Hematopoietic multipotent progenitor cell treated with erythropoietin and hydrocortisone succinate and interleukin-3 and kit ligand, for 6 days (in vitro differentiated cells): ENCODE data around the gene AKT1S1.

Experiments
- DNase-seq: peaks from one replicate; pipeline ENCODE4 v3.0.0-alpha.2; 2015

Gene AKT1S1

GRCh38 chr19:49881672-49882394, 4.7 kb upstream of the AKT1S1 start:
- peak; percentile 39 for DNase-seq

- DNase-seq = no peak
Measured at GRCh38 chr19:49881186-49881585, 4.0 kb upstream of the AKT1S1 start.

- DNase-seq = no peak
Measured at GRCh38 chr19:49880162-49880869, 3.2 kb upstream of the AKT1S1 start.

DNA sequence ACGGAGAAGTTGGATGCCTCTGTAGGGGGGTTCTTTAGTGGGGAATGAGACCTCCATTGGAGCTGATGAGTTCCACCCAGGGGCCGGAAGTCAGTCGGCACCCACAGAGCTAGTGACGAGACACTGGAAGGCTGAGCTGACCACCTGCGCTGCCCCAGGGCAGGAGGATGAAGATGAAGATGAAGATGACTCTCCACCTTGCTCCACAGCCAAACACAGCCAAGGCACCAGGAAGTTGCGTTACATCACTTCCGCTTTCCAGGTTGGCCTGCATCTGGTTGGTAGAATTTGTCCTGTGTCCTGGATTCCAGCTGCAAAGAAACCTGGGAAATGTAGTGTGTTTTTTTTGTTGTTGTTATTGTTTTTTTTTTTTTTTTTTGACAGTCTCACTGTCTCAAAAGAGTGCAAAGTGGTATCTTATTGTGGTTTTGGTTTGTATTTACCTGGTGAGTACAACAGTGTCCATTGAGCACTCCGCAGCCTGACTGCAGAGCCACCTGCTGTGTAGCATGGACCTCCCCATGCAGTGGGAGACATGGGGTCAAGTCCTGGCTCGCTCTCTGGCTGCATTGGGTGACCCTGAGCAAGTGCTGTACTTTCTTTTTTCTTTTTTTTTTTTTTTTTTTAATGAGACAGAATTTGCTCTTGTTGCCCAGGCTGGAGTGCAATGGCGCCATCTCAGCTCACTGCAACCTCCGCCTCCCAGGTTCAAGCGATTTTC, 2.2 kb upstream of the AKT1S1 start:
- peak; percentile 65 for DNase-seq

GRCh38 chr19:49878744-49879070, 1.6 kb upstream of the AKT1S1 start:
- DNase-seq = no peak

DNA sequence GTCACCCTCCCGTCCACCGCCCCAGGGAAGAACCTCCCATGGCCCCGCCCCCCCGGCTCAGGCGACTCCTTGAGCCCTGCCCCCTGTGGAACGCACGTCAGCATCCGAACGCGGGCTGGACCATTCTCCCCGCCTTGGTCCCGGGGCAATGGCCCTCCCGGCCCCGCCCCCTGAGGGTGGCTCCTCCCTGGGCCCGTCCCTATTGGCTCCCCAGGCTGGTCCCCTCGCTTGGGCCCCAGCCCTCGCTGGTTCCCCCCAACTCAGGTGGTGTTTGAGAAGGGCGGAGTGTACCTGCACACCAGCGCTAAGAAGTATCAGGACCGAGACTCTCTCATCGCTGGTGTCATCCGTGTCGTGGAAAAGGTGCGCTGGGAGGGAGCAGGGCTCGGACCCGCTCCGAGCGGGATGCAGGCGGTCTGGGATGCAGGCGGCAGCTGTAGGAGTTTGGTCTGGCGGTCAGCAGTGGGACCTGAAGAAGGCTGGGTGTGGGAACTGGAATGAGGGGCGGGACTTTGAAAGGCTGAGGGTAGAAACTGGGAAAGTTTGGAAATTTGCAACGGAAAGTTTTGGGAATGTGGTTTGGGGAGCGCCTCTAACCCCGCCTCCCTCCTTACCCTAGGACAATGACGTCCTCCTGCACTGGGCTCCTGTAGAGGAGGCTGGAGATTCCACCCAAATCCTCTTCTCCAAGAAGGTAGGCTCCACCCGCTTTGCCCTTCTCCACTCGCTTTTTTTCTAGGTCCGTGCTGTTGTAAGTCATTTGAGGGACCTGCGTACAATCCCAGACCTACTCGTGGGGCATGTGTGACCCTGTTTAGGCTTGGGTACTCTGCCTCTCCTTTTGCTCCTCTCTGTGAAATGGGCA, 956 bp upstream of the AKT1S1 start:
- DNase-seq = peak; percentile 99

GRCh38 chr19:49876422-49877019, 634 bp downstream of the AKT1S1 start:
- peak; percentile 99 for DNase-seq

DNA sequence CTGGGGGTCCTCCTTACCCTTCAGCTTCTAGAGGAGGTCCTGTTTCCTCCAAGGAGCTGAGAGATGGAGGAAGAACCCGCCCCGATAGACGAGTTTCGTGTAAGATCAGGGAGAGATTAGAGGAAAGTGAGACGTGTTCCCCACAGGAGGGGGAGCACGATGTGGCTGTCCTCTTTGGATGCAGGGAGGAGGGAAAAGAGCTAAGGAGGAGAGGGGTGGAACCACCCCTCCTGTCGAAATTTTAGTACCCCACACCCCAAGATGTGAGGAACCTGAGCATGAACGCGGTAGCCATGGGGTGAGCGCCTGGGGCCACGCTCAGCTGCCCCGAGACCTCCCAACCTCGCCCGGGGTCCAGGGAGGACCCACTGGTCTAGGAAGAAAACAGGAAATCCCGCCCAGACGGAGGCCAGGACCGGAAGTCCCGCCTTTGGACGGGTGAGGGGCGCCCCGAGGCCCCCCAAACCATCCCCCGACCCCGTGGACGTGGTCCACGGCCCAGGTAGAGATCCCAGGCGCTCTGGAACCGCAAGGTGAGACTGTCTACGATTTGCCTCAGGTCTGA, 1.2 kb downstream of the AKT1S1 start:
- DNase-seq = peak; percentile 80

GRCh38 chr19:49875177-49875576, 2.0 kb downstream of the AKT1S1 start:
- DNase-seq = no peak

- no peak for DNase-seq
Measured at GRCh38 chr19:49874503-49875157, 2.5 kb downstream of the AKT1S1 start.

DNA sequence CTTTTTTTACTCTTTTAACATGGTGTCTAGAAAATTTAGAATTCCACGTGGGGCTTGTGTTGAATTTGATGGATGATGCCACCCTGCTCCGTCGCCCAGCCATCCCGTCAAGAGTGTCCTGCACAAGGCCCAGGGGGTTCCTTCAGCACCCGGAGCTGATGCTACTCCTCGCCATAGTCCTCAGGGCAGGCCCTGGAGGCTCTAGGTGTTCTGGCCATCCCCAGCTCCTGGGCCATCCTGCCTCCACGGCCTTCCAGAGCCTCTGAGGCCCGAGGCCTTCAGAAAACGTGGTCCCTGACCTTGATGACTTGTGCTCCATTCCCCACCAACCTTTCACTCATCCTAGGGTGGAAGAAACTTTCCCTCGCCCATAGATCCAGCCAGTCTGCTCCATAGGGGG, 3.3 kb downstream of the AKT1S1 start:
- DNase-seq = no peak

DNA sequence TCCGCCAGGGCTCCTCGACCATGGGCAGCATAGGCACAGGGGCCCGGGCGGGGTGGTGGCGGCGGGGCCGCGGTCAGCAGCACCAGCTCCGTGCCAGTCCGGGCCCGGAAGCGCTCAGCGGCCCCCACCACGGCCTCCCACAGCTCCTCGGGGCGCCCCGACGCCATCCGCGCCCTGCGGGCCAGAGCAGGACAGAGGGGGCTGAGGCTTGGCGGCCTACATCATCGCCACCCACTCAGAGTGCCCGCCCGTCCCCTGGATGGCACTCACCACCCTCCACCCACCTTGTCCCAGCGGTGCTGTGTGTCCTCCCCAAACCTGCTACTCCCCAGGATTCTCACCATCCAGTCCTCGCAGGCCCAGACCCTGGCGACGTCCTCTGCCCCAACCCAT, 4.0 kb downstream of the AKT1S1 start:
- no peak for DNase-seq

- peak; percentile 64 for DNase-seq
Measured at GRCh38 chr19:49872245-49873128, 4.7 kb downstream of the AKT1S1 start.

DNA sequence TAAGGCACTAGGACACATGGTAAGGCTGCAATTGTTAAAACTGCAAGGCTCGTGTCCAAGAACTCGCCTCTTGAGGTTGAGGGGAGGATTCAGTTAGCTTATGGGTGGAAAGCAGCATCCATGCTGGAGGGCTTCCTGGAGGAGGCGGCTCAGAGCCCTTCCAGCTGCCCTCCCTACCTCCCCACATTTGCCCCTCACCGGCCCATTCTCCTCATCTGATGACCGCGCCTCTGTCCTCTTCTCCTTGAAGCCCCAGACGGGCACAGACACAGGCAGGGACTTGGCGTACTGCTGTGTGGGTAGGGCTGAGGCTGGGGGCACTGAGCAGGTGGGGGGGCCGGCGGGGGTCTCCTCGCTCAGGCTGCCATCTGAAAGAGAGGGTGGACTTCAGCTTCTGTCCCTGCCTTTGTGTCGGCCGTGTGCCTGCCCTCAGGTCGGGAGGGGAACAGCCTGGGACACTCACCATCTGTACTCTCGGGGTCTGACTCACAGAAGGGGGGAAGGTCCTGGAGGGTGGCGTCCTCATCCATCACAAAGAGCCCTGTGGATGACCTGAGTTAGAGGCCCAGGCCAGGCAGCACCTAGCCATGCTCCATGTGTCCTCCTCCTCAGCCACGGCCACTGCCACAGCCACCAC, 5.7 kb downstream of the AKT1S1 start:
- no peak for DNase-seq

GRCh38 chr19:49870309-49870901, 6.8 kb downstream of the AKT1S1 start:
- peak; percentile 70 for DNase-seq

DNA sequence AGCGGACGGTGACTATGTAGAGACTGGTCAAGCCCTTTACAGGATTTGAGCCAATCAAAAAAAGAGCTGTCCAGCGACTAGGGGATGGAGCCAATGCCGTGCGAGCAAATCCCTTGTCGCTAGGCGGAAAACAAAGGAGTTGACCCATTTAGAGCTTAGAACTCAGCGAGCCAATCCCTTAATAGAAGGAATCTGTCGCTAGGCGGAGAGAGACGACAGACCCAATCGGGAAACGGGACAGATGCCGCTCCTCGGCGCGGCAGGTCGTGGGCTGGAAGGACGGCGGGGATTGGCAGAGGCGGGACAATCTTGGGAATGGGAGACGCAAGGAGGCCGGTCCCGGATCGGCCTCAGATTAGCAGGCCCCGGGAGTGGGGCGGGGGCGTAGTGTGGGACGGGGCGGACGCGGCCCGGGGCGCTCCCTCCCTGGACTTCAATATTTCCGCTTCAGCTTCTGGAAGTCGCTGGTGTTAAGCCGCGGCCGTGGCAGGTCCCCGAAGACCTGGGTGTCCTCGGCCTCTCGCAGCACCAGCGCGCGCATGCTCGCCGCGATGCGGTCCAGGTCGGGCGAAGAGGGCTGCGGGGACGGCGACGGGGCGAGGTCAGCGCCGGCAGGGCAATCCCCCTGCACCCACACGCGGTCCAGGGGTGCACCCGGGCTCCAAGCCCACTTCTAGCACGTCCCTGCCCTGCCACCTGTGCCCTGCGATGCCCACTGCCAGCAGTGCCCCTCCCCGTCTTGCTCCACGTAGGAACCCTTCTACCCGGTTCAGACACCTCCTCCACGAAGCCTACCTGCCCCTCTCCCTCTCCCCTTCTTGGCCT, 7.5 kb downstream of the AKT1S1 start:
- DNase-seq = peak; percentile 100

- DNase-seq = no peak
Measured at GRCh38 chr19:49869009-49869483, 8.1 kb downstream of the AKT1S1 start.

- DNase-seq = peak; percentile 96
Measured at GRCh38 chr19:49866933-49867782, 10.0 kb downstream of the AKT1S1 start, which contains the start of gene PNKP. TSS of gene PNKP (minus strand) at chr19:49867576. CDS start at chr19:49867204, 372 bp downstream.
